GM23338 (cell line): Measurements from ENCODE around the gene KIF3C. TPM values are rescaled to one million over a fixed set of nuclear protein-coding genes. Genes with fewer than 3 reads are reported as not detected.

Experiments used
- ATAC-seq: fragments of 200-7000 bp; cut with Tn5 transposase; 3 replicates; pipeline ENCODE4 v1.9.1; 2020
- DNase-seq: peaks from one replicate; pipeline ENCODE4 v3.0.0-alpha.2; 2015; ENCODE audit warnings: low spot score
- H2AFZ ChIP-seq: fragments of 200-600 bp; sonication (generic); 2 replicates; pipeline ENCODE4 v1.8.0; 2016; ENCODE audit warnings: antibody characterized with exemption, mild to moderate bottlenecking, moderate library complexity
- H3F3A ChIP-seq: fragments of 200-600 bp; sonication (generic); replicated peaks from 2 replicates; pipeline ENCODE4 v1.8.0; 2017; ENCODE audit warnings: antibody characterized with exemption, mixed run types, low read depth
- H3K27ac ChIP-seq: fragments of 200-600 bp; sonication (generic); 2 replicates; pipeline ENCODE4 v1.6.1; 2016; ENCODE audit warnings: low read depth
- H3K27me3 ChIP-seq: fragments of 200-600 bp; sonication (generic); 2 replicates; pipeline ENCODE4 v1.8.0; 2016; ENCODE audit warnings: mild to moderate bottlenecking, mixed run types, moderate library complexity; ENCODE audit not compliant: insufficient read depth
- H3K36me3 ChIP-seq: fragments of 200-600 bp; sonication (generic); 2 replicates; pipeline ENCODE4 v1.8.0; 2016; ENCODE audit warnings: mild to moderate bottlenecking; ENCODE audit not compliant: insufficient read depth
- H3K4me1 ChIP-seq: fragments of 200-600 bp; sonication (generic); 2 replicates; pipeline ENCODE4 v1.8.0; 2016; ENCODE audit warnings: mild to moderate bottlenecking, moderate library complexity; ENCODE audit not compliant: insufficient read depth
- H3K4me2 ChIP-seq: fragments of 200-600 bp; sonication (generic); 2 replicates; pipeline ENCODE4 v1.7.1; 2017; ENCODE audit warnings: mixed run types
- H3K4me3 ChIP-seq: fragments of 200-600 bp; sonication (generic); 2 replicates; pipeline ENCODE4 v1.6.1; 2016; ENCODE audit warnings: mixed run types
- H3K79me2 ChIP-seq: fragments of 200-600 bp; sonication (generic); replicated peaks from 2 replicates; pipeline ENCODE4 v1.8.0; 2017; ENCODE audit warnings: mild to moderate bottlenecking; ENCODE audit not compliant: insufficient read depth
- H3K9me2 ChIP-seq: fragments of 200-600 bp; sonication (generic); 2 replicates; pipeline ENCODE4 v1.8.0; 2017; ENCODE audit not compliant: insufficient read depth
- H4K20me1 ChIP-seq: fragments of 200-600 bp; sonication (generic); replicated peaks from 2 replicates; pipeline ENCODE4 v1.8.0; 2017; ENCODE audit warnings: mild to moderate bottlenecking; ENCODE audit not compliant: insufficient read depth
- H3K27ac Mint-ChIP-seq: 2 replicates; pipeline ENCODE4 v1.8.0; 2020; ENCODE audit warnings: inconsistent platforms, mild to moderate bottlenecking, moderate library complexity, mixed read lengths
- H3K27me3 Mint-ChIP-seq: 3 replicates; pipeline ENCODE4 v1.8.0; 2022; ENCODE audit warnings: low read depth, mild to moderate bottlenecking, moderate library complexity, mixed read lengths, inconsistent platforms; ENCODE audit not compliant: insufficient read depth, poor library complexity
- H3K36me3 Mint-ChIP-seq: 3 replicates; pipeline ENCODE4 v1.8.0; 2021; ENCODE audit warnings: low read depth, mild to moderate bottlenecking, inconsistent platforms, moderate library complexity, mixed read lengths
- H3K4me1 Mint-ChIP-seq: 3 replicates; pipeline ENCODE4 v1.8.0; 2020; ENCODE audit warnings: mild to moderate bottlenecking, inconsistent platforms, mixed read lengths
- H3K4me3 Mint-ChIP-seq: 3 replicates; pipeline ENCODE4 v1.8.0; 2021; ENCODE audit warnings: moderate library complexity, mild to moderate bottlenecking, inconsistent platforms, mixed read lengths
- H3K9me3 Mint-ChIP-seq: 3 replicates; pipeline ENCODE4 v1.8.0; 2020; ENCODE audit warnings: moderate library complexity, mild to moderate bottlenecking, inconsistent platforms, mixed read lengths
- CREB1 ChIP-seq: fragments of 250-450 bp; sonication (Bioruptor Pico); IDR thresholded peaks from 2 replicates; pipeline ENCODE4 v1.5.0; 2020; ENCODE audit warnings: low read depth, mild to moderate bottlenecking, moderate library complexity
- EZH2 ChIP-seq: fragments of 200-600 bp; sonication (generic); IDR thresholded peaks from one replicate; pipeline ENCODE4 v1.8.0; 2017; ENCODE audit warnings: antibody characterized with exemption, mild to moderate bottlenecking, low read depth; ENCODE audit not compliant: unreplicated experiment
- EZH2phosphoT487 ChIP-seq: fragments of 200-600 bp; sonication (generic); IDR thresholded peaks from one replicate; pipeline ENCODE4 v1.8.1; 2018; ENCODE audit warnings: antibody characterized with exemption; ENCODE audit not compliant: unreplicated experiment
- JUNB ChIP-seq: IDR thresholded peaks from one replicate; pipeline ENCODE4 v1.6.1; 2016; ENCODE audit warnings: antibody characterized with exemption; ENCODE audit not compliant: unreplicated experiment
- POLR2AphosphoS5 ChIP-seq: IDR thresholded peaks from 2 replicates; pipeline ENCODE4 v1.6.1; 2016; ENCODE audit warnings: antibody characterized with exemption, low read depth
- STAT1 ChIP-seq: IDR thresholded peaks from one replicate; pipeline ENCODE4 v1.6.1; 2016; ENCODE audit warnings: antibody characterized with exemption; ENCODE audit not compliant: unreplicated experiment
- ZNF114 ChIP-seq: fragments of 250-450 bp; sonication (Bioruptor Pico); IDR thresholded peaks from 2 replicates; pipeline ENCODE4 v1.5.0; 2020; ENCODE audit warnings: mild to moderate bottlenecking, moderate library complexity
- ZNF331 ChIP-seq: fragments of 250-450 bp; sonication (Bioruptor Pico); IDR thresholded peaks from 2 replicates; pipeline ENCODE4 v1.5.0; 2020; ENCODE audit warnings: low read depth, mild to moderate bottlenecking, moderate library complexity
- polyA plus RNA-seq: library from polyadenylated mRNA; unstranded; fragments of >200 nt; fragmentation: Nextera tagmentation; extraction: Ambion mirVana; gene quantifications from 2 replicates; pipeline ENCODE4 v1.2.1, GENCODE V29; 2016
- total RNA-seq: library from RNA; depleted of rRNA; stranded (reverse); fragments of >200 nt; shearing (Covaris generic); gene quantifications from 2 replicates; pipeline ENCODE4 v1.2.3, GENCODE V29; 2014
- TF ChIP-seq, protein P1 (sequence below): IDR thresholded peaks from one replicate; pipeline ENCODE4 v1.6.1; 2018; ENCODE audit warnings: antibody characterized with exemption; ENCODE audit not compliant: unreplicated experiment
- TF ChIP-seq, protein P2 (sequence below): fragments of 250-450 bp; sonication (Bioruptor Pico); IDR thresholded peaks from 2 replicates; pipeline ENCODE4 v1.5.0; 2020; ENCODE audit warnings: mild to moderate bottlenecking, moderate library complexity

The KIF3C gene
- total and polyA plus RNA-seq, 2 experiments from 2014 or later = 14.9 to 40.0 TPM

DNA sequence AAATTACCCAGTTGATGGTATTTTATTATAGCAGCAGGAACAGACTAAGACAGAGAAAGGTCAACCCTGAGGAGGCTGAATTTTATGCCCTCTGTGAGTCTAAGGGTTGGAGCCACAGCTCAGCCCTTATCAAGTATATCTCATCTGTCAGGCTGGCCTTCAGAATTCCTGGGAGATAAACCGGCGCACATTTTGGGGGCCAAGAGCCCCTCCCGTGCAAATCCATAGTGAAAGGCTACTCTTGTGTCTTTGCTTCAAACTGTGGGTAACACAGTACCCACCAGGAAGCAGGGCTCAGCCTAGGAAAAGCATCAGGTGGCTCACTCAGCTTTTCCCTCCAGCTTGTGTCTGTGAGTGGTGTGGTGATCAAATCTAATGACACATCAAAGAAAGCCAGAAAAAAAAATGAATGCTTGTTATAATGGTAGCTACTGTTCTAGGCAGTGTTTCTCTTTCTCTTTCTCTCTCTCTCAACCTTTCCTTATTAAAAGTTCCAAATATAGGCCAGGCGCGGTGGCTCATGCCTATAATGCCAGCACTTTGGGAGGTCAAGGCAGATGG is 79.0 kb downstream of the KIF3C start:
- Mint-ChIP-seq H3K36me3 (no peaks in the 10 kb centered on the region), H3K4me3 (no peak overlapping the region), H3K27ac (no peak overlapping the region), H3K9me3 (no peaks in the 10 kb centered on the region), H3K4me1 (no peaks in the 10 kb centered on the region), H3K27me3 (no peaks in the 10 kb centered on the region)
- Histone ChIP-seq H2AFZ (no peak overlapping the region), H3K36me3 (no peaks in the 10 kb centered on the region), H3K79me2 (no peaks in the 10 kb centered on the region), H4K20me1 (no peaks in the 10 kb centered on the region), H3K27ac (no peak overlapping the region), H3F3A (no peaks in the 10 kb centered on the region), H3K4me1 (no peaks in the 10 kb centered on the region), H3K4me3 (no peak overlapping the region), H3K9me2 (no peaks in the 10 kb centered on the region), H3K4me2 (no peak overlapping the region), H3K27me3 (no peaks in the 10 kb centered on the region)
- DNase-seq (no peak), ATAC-seq (no peak)
- TF ChIP-seq CREB1 (CRISPR knock-in tag) (no peak), JUNB (no peak), STAT1 (no peak), EZH2phosphoT487 (no peak), ZNF114 (CRISPR knock-in tag) (no peak), POLR2AphosphoS5 (no peak)

DNA sequence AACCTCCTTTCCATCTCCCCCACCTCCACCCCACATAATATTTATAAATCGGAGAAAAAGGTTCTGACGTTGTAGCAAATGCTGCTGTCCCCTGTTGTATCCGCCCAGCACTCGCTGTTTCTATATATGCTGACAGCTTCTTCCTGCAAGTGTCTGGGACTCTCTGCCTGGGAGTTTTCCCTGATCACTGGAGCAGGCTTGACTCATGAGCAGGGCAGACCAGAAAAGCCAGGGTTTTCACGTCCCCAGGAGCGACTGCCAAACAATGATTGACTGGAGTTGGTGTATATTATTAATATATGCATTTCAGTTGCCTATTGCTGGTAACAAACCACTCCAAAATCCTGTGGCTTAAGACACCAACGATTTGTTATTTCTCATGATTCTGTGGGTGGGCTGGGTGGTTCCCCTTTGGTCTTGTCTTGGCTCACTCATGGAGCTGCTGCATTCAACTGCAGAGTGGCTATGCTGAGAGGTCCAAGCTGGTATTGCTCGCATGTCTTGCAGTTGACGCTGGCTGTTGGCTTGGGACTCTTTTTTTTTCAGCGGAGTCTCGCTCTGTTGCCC is 82.8 kb downstream of the KIF3C start:
- H3K36me3 Mint-ChIP-seq = no peaks in the 10 kb centered on the region
- no peaks in the 10 kb centered on the region for H3F3A ChIP-seq
- H3K27me3 ChIP-seq = no peaks in the 10 kb centered on the region
- H3K4me2 ChIP-seq = no peak overlapping the region
- H3K27me3 Mint-ChIP-seq = peaks cover 4% of the 10 kb centered on the region
- no peak for TF ChIP-seq POLR2AphosphoS5
- TF ChIP-seq, protein P1, sequence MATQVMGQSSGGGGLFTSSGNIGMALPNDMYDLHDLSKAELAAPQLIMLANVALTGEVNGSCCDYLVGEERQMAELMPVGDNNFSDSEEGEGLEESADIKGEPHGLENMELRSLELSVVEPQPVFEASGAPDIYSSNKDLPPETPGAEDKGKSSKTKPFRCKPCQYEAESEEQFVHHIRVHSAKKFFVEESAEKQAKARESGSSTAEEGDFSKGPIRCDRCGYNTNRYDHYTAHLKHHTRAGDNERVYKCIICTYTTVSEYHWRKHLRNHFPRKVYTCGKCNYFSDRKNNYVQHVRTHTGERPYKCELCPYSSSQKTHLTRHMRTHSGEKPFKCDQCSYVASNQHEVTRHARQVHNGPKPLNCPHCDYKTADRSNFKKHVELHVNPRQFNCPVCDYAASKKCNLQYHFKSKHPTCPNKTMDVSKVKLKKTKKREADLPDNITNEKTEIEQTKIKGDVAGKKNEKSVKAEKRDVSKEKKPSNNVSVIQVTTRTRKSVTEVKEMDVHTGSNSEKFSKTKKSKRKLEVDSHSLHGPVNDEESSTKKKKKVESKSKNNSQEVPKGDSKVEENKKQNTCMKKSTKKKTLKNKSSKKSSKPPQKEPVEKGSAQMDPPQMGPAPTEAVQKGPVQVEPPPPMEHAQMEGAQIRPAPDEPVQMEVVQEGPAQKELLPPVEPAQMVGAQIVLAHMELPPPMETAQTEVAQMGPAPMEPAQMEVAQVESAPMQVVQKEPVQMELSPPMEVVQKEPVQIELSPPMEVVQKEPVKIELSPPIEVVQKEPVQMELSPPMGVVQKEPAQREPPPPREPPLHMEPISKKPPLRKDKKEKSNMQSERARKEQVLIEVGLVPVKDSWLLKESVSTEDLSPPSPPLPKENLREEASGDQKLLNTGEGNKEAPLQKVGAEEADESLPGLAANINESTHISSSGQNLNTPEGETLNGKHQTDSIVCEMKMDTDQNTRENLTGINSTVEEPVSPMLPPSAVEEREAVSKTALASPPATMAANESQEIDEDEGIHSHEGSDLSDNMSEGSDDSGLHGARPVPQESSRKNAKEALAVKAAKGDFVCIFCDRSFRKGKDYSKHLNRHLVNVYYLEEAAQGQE = no peak
- TF ChIP-seq, protein P2, sequence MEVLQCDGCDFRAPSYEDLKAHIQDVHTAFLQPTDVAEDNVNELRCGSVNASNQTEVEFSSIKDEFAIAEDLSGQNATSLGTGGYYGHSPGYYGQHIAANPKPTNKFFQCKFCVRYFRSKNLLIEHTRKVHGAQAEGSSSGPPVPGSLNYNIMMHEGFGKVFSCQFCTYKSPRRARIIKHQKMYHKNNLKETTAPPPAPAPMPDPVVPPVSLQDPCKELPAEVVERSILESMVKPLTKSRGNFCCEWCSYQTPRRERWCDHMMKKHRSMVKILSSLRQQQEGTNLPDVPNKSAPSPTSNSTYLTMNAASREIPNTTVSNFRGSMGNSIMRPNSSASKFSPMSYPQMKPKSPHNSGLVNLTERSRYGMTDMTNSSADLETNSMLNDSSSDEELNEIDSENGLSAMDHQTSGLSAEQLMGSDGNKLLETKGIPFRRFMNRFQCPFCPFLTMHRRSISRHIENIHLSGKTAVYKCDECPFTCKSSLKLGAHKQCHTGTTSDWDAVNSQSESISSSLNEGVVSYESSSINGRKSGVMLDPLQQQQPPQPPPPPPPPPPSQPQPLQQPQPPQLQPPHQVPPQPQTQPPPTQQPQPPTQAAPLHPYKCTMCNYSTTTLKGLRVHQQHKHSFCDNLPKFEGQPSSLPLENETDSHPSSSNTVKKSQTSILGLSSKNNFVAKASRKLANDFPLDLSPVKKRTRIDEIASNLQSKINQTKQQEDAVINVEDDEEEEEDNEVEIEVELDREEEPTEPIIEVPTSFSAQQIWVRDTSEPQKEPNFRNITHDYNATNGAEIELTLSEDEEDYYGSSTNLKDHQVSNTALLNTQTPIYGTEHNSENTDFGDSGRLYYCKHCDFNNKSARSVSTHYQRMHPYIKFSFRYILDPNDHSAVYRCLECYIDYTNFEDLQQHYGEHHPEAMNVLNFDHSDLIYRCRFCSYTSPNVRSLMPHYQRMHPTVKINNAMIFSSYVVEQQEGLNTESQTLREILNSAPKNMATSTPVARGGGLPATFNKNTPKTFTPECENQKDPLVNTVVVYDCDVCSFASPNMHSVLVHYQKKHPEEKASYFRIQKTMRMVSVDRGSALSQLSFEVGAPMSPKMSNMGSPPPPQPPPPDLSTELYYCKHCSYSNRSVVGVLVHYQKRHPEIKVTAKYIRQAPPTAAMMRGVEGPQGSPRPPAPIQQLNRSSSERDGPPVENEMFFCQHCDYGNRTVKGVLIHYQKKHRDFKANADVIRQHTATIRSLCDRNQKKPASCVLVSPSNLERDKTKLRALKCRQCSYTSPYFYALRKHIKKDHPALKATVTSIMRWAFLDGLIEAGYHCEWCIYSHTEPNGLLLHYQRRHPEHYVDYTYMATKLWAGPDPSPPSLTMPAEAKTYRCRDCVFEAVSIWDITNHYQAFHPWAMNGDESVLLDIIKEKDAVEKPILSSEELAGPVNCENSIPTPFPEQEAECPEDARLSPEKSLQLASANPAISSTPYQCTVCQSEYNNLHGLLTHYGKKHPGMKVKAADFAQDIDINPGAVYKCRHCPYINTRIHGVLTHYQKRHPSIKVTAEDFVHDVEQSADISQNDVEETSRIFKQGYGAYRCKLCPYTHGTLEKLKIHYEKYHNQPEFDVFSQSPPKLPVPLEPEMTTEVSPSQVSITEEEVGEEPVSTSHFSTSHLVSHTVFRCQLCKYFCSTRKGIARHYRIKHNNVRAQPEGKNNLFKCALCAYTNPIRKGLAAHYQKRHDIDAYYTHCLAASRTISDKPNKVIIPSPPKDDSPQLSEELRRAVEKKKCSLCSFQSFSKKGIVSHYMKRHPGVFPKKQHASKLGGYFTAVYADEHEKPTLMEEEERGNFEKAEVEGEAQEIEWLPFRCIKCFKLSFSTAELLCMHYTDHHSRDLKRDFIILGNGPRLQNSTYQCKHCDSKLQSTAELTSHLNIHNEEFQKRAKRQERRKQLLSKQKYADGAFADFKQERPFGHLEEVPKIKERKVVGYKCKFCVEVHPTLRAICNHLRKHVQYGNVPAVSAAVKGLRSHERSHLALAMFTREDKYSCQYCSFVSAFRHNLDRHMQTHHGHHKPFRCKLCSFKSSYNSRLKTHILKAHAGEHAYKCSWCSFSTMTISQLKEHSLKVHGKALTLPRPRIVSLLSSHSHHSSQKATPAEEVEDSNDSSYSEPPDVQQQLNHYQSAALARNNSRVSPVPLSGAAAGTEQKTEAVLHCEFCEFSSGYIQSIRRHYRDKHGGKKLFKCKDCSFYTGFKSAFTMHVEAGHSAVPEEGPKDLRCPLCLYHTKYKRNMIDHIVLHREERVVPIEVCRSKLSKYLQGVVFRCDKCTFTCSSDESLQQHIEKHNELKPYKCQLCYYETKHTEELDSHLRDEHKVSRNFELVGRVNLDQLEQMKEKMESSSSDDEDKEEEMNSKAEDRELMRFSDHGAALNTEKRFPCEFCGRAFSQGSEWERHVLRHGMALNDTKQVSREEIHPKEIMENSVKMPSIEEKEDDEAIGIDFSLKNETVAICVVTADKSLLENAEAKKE (CRISPR knock-in tag) = no peak
- no peak for TF ChIP-seq ZNF331 (CRISPR knock-in tag)
- TF ChIP-seq ZNF114 (CRISPR knock-in tag) = no peak
- no peak for TF ChIP-seq CREB1 (CRISPR knock-in tag)
- no peak for TF ChIP-seq EZH2
- no peak overlapping the region for H2AFZ ChIP-seq
- no peaks in the 10 kb centered on the region for H3K79me2 ChIP-seq
- no peak overlapping the region for H3K27ac ChIP-seq
- peaks cover 7% of the 10 kb centered on the region; the same call in 1 of the 2 replicates for H3K4me1 ChIP-seq
- no peaks in the 10 kb centered on the region for H3K9me2 ChIP-seq
- DNase-seq (no peak), ATAC-seq (no peak)
- H4K20me1 ChIP-seq = no peaks in the 10 kb centered on the region
- H3K27ac Mint-ChIP-seq = no peak overlapping the region
- peaks cover 7% of the 10 kb centered on the region for H3K4me1 Mint-ChIP-seq
- H3K4me3 ChIP-seq = no peak overlapping the region
- no peak overlapping the region for H3K4me3 Mint-ChIP-seq
- no peaks in the 10 kb centered on the region for H3K36me3 ChIP-seq
- no peaks in the 10 kb centered on the region; the same call in 2 of the 3 replicates for H3K9me3 Mint-ChIP-seq
